HG03571 (cell line): ENCODE results near the gene AGTR1.

Experiments used
- ATAC-seq: cut with Tn5 transposase; IDR thresholded peaks from one replicate; pipeline ENCODE4 v1.9.1; 2021; ENCODE audit not compliant: unreplicated experiment

AGTR1 gene

DNA sequence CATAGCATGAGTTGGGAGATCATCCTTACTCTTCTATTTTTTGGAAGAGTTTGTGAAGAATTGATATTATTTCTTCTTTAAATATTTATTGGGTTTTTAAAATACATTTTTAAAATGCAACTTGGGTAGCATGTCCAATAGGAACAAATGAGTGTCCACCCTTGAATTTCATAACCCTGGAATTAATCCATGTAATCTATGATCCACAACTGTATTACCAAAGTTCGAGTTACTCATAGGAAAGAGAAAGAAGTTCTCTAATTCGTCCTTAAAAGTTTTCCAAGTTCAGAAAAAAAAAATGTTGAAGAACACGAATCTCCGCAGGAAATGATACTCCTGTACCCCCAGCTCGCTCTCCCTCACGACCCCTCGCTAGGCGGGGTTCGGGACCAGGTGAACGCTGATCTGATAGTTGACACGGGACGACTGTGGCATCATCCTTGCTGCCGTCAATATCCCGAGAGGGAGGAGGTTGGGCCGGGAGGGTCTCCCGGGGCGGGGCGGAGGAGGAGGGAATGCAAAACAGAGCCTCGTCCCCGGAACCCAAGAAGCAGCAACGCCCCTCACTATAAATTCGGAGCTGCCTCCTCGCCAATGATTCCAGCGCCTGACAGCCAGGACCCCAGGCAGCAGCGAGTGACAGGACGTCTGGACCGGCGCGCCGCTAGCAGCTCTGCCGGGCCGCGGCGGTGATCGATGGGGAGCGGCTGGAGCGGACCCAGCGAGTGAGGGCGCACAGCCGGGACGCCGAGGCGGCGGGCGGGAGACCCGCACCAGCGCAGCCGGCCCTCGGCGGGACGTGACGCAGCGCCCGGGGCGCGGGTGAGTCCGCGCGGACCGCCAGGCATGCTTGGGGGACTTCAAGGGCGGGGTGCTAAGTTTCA lies at the start of gene AGTR1:
TSS of gene AGTR1 (plus strand) at position 598 of the 884 bp plus-strand sequence. CDS start 43,133 bp downstream, outside the sequence.
- ATAC-seq: no peak

DNA sequence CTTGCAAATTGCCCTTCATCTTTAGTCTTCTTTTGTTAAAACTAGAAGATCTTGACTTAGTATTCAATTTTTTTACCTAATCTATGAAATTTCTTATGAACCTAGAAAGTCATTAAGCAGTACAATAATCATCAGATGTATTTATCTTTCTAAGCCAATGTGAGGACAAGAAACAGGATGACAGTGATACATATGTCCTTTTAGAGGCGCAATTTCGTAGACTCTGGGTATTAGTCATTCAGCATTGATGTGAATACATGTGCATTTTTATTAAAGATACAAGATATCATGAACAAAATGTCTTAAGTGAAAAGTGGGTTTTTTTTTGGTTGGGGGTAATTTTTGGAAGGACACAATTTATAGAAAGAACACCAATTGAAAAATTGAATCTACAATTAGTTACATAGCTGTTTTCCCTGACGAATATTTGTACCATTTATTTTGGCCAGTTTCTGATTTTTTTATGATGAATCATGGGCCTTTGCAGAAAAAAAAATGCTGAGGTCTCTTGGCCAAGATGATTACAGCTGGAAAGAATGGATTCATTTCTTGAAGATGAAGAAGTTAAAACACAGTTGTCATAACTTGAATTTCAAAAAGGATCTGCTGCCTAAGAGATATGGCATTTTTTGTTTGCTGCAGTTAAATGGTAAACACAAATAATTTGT lies 48.9 kb upstream of the AGTR1 start:
- ATAC-seq: no peak

DNA sequence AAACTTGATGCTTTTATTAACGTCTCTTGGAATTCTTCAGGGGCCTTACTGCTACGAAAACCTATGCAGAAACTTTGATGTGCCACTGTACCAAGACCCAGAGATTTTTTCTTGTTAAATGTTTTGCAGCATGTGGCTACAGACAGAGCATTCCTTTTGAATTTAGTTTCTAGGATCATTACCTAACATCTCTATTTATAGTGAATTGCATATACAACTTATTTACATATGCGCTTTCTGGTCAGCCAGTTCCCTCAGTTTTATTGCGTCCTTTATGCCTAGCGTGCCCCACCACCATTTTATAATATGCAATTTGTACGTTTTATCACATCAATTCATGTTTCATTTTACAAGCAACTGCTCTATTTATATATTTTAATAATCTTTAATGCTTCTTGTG lies 46.2 kb upstream of the AGTR1 start:
- ATAC-seq: no peak

DNA sequence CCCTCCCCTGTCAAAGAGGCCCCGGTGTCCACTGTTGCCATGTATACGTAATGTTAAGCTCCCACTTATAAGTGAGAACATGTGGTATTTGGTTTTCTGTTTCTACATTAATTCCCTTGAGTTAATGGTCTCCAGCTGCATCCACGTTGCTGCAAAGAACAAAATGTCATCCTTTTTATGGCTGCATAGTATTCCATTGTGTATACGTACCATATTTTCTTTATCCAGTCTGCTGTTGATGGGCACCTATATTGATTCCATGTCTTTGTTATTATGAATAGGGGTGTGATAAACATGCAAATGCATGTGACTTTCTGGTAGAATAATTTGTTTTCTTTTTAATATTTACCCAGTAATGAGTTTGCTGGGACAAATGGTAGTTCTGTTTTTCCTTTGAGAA lies 43.3 kb upstream of the AGTR1 start:
- ATAC-seq: no peak

DNA sequence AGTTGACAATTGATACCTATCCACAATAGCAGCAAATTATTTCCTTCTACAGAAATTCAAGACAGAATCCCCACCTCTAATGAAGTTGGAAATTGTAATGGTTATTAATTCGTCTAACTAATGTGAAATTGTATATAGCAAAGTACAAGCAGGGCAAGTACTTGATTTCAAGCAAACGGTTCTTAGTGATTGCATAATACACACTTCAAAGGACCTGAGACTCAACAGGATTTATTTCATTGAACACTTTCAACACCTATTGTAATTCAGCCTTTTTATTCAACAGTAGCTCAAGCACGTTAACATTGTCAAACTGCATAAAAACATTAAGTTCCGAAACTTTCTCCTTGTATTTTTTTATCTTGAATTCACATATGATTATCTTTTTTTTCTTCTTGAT lies 40.2 kb upstream of the AGTR1 start:
- ATAC-seq: no peak

DNA sequence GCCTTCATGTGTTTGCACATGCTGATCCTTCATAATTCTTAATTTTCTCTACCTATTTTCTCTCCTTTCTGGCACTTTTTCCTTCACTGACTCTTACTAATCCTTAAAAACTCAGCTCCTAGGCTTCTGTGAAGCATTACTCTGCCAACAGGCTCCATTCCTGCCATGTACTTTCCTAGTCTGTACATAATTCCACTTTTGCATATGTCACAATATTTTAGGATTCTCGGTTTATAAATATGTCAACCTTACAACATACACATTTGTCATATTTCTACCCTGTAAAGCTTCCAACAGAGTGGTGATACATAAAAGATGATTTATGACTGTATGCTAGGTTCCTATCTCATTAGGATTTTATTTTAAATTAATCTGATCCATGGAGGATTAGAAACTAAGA lies 38.2 kb upstream of the AGTR1 start:
- no peak for ATAC-seq

DNA sequence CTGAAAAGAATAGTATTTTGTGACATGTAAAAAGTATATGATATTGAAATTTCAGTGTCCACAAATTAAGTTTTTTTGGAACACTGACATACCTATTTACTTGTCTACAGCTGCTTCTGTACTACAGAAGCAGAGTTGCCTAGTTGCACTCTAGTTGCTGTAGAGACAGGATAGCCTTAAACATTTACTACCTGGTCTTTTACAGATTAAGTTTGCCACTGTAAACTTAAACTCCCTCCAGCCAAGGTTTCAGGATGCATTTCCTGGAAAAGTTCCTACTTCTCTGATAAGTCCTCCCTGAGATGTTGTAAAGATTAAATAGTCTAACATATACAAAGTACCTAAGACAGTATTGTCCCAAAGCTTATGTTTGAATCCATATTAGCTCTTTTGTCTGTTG lies 17.4 kb upstream of the AGTR1 start:
- no peak for ATAC-seq

DNA sequence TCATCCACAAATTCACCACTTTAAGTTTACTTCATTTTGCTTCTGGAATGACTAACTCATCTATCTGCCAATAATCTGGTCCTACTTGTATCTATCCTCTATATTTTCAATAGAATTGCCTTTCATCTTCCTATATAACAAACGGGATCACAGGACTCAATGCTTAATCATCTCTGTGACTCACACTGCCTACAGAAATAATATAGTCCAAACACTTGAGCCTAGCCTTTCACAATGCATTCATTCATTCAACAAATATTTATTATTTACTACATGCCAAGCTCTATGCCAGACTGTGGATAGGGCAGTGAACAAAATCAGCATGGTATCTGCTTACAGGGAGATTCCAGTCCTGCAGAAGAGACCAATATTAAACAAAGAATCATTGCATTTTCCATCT lies 16.6 kb upstream of the AGTR1 start:
- ATAC-seq: no peak

DNA sequence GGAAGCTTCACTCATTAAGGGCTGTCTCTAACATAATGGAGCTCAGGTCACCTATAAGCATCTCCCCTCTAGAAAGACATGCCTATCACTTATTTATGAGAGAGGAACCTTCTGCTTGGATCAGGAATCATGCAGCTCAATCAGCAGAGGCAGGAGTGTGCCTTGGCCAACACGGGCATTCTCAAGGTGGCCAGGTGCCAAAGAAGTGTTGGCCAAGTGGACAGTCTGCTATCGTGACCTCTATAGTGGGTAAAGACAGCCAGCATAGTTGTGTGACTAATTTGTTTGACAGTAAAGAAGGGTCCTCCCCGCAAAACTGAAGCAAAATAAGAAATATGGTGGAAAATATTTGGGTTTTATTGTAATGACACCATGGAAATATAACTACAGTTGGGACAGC lies 14.7 kb upstream of the AGTR1 start:
- no peak for ATAC-seq

DNA sequence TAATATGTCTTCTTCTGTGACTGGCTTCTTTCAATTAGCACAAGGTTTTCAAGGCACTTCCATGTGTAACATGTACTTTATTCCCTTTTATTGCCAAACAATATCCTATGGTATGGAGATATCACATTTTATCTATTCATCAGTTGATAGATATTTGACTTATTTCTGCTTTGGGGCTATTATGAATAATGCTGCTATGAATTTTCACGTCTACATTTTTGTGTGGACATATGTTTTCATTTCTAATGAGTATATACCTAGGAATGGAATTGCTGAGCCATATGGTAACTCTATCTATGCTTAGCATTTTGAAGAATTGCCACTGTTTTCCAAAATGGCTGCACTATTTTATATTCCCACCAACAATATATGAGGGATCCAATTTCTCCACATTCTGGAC lies 3.6 kb upstream of the AGTR1 start:
- ATAC-seq: no peak

DNA sequence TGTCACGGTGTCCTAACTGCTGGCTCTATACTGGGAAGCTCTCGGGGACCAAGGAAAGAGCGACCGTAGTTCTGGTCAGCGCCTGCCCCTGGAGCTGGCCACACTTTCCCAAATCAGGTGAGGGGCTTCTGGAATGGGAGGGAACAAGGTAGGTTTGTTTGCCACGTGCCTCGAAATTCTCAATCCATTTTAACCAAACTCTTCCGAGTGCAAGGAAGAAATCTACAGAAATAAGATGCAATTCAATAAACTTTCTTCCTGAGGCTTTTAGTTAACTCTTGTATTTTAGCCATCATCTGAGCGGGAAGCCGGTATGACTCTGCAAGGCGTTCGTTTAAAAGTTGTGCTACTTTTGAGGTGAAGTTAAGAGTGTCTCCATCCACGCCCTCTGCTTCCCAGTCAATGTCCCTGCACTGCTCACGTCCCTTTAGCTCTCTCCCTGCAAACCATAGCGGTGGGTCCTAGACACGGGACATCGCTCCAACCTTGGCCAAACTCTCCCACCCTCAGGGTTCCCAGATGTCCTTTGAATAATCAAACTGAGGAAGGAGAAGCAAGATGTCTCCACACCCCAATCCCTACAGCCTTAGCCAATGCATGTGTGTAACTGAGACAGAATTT lies 597 bp downstream of the AGTR1 start:
- no peak for ATAC-seq

DNA sequence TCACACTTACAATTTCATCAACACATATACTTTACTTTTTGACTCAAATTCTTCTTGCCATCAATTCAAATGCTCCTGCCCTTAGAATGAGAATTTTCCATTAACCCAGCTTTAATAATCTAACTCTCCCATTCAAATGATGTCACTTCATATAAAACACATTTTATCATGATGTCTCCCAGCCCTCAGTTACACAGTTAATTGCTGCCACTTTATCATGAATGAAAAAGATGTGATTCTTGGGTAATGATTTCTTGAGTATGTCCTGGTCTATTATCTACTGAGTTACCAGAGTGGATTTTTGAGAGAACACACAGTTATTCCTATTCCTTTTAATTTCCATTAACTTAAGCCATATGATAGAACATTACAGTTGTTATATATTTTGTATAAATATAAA lies 7.6 kb downstream of the AGTR1 start:
- no peak for ATAC-seq

DNA sequence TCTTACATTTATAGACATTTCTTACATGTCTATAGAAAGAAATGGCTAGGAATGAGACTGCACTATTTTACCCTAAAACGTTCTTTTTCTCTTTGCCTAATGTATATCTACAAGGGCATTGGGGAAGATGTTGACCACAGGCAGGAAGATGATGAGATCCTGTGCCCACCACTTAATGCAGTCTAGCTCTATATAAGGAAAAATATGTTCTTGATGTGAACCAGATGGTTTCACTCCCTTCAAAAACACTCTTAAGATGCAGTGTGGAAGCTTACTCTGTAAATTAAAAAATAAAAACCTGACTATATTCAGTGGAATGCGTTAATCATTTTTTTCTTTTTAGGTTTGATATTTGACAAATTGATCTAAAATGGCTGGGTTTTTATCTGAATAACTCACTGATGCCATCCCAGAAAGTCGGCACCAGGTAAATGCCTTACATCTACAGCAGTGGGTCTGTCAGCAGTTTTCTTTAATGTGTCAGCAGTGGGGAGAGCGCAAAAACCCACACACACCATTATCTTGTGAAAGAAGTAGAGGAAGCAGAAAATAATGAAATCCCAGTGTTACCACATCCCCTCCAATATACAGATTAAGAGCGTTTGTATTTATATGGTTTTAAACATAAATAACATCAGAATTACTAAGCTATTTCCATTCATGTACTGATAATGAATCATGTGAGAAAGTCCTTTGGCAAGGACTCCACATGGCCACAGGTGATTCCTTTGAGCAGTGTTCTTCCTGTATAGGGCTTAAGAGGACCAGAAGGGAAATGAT lies 10.1 kb downstream of the AGTR1 start:
- ATAC-seq: no peak

DNA sequence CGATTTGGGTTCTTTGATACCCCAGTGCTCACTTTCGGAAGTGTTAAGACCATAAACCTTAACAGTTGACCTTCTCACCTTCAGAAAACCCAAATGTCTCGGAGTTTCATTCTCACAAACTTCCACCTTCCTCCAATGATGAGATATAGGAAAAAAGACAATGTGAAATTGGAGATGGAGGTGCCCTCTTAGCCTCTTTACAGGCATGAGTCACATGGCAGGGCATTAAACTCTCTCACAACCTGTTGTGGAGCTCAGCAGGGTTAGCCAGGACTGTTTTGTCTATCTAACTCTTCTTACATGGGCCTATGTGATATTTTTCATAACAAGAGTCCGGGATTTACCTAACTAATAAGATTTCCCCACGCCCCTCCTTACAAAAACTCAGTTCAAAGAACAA lies 10.7 kb downstream of the AGTR1 start:
- ATAC-seq: no peak

DNA sequence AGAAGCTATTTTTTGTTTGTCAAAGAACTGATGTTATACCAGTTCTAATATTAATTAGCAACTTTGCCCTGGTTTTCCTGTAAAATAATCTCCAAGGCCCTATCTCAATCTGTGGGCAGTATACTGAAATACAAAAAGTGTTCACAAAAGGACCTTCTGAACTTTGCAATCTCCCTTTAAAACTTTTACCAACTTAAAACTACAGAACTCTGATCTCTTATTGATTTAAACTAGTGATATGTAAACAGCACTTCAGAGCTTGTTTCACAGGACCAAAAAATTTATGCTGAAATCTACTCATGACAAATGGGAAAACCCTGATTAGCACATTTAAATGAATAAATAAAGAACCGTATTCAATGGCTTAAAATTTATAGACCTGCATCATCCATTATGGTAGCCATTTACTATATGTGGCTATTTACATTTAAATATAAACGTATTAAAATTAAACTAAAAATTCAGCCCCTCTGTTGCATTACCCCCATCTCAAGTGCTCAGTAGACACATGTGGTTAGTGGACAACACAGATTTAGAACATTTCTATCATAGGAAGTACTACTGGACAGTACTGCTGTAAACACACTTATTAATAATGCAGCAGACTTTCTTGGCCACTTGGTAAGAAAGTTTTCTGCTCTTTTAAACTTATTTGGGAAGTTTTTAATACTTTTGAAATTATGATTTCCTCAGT lies 12.0 kb downstream of the AGTR1 start:
- no peak for ATAC-seq

DNA sequence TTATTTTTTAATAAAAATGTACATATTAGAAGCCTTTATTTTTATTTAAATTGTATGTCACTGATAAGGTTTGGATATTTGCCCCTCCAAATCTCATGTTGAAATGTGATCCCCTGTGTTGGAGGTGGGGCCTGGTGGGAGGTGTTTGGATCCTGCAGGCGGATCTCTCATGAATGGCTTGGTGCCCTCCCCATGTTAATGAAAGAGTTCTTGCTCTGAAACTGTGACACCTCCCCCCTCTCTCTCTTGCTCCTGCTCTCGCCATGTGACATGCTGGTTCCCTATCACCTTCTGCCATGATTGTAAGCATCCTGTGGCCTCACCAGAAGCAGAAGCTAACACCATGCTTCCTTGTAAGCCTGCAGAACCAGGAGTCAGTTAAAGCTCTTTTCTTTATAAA lies 13.0 kb downstream of the AGTR1 start:
- no peak for ATAC-seq

DNA sequence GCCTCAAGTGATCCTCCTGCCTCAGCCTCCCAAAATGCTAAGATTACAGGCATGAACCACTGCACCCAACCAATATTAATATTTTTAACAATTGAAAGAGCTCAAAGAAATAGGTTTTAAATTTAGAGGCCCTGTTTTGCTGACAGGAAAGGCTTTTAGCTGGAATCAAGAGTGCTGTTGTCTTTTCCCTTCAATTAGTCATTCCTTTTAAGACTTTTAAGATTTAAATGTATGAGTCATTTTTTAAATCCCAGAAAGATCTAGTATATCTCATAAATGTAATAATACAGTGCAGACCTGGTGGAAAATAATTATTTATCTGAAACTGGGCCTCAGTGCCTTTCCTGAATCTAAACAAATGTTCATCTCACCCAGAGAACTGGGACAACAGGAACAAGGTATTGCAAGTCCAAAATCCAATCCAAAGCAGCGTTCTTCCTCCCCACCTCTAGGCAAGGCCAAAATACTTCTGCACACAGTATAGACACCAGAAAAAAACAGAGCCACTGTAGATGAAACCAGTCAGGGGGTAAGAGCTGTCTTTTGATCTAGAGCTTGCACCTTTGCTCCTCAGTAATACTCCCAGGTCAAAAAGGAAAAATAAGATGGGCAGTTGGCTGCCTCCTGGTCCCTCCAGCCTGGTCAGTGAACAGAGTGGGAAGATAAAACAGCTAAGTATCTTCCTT lies 14.4 kb downstream of the AGTR1 start:
- ATAC-seq: no peak

DNA sequence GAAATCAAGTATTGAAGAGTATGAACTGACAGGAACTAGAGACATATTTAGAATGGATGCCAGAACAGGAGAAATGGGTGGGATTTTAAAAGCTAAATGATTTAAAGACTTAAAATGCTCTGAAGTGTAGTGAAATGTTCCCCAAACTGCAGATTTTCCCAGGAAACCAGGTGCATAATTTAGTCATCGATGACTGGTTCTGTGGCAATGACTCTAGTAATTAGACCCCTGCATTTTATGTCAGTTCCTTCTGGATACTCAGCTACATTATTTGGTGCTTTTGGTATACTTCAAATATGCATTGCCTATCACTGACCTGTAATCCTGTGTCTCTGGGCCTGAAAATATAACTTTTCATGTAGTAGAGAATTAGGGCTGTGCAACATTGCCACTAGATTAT lies 16.8 kb downstream of the AGTR1 start:
- ATAC-seq: no peak

DNA sequence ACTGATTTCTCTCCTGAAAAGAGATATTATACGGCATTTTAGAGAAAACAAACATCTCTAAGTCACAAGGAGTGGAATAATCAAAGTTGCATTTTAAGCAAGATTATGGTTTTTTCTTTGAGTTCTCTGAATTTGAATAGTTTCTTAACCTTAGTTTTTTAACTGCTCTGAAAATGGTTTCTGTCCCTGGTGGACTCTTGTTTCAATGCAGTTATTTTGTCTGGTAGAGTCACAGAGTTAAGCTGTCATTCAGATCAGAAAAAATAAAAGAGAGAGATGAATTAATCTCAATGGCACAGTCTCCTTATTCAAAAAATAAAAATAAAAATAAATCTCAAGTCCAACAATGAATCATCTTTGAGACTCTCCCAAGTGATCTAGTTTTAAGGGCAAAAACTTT lies 19.0 kb downstream of the AGTR1 start:
- no peak for ATAC-seq

DNA sequence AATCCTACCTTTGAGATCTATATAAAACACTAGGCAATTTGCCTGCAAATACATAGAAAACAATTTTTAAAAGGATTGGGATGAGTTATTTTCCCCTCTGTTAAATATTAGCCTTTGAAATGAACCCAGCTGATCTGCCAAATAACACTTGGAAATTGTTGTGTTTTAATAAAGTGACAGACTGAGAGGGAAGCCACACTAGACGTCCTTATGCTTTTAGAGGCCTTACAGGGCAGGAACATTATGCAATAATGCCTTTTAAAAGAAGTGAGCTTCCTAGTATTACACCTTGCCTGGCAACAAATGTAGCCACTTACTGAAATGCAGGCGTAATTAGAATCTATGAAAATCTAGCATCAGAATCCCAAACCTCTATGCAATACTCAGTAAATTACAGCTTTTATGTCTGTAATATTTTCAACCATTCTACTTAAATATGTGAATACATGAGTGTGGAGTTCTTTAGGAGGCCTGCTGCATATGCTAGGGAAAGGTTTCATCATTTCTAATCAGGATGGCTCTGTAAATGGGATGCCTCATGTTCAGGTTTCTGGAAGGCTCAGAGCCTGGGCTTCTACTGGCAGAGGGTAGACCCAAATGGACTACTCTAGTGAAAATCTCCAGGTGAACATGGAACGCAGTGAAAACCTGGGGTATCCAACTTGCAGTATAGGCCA lies 20.3 kb downstream of the AGTR1 start:
- no peak for ATAC-seq
